ENCODE results near the gene SYCE3.
A peak's percentile ranks its signal among the peaks of the same experiment; 100 is the strongest.
"Not testable (repeated sequence)": the region's sequence is repeated elsewhere in the genome, so short reads cannot be mapped to it uniquely, and the experiment has no call there.

Gene SYCE3, protein sequence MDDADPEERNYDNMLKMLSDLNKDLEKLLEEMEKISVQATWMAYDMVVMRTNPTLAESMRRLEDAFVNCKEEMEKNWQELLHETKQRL

DNA sequence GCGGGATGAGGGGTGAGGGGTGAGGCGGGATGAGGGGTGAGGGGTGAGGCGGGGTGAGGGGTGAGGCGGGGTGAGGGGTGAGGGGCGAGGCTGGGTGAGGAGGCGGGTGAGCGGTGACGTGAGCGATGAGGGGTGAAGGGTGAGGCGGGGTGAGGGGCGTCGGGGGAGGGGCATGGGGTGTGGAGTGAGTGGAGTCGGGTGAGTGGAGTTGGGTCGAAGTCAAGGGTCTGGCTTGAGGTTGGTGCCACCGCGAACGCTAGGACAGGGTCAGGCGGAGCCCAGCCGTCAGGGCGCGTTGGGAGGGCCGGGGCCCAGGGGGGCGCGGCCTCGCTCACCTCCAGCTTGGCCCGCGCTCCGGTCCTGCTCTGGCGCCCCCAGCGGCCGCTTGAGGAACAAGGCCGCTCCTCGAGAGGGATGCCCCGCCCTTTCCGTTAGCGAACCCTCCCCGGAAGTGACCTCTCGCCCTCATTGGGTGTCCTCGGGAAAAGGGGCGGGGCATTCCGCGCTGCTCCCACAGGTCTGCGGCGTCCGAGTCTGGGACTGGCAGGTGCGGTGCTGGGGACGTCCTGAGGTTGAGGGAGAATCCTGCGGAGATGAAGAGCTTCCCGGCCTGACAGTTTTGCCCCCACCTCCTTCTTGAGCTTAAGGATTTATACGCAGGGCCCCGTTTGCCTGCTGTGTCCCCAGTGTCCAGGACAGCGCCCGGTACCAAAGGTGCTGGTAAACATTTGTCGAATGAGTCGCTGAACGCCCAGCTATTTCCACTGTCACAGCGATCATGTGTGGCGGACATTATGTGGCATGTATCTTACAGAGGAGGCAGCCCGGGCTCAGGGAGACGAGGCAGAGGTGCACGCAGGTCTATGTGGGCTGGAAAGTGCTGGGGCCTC lies at the start of gene SYCE3:
Gene SYCE3, minus strand, starts transcription at position 397 of the 890 bp plus-strand sequence. CDS start 6,514 bp downstream, outside the sequence.
- DNase-seq (ENCODE audit: low read depth, low spot score), result peak; percentile 95

DNA sequence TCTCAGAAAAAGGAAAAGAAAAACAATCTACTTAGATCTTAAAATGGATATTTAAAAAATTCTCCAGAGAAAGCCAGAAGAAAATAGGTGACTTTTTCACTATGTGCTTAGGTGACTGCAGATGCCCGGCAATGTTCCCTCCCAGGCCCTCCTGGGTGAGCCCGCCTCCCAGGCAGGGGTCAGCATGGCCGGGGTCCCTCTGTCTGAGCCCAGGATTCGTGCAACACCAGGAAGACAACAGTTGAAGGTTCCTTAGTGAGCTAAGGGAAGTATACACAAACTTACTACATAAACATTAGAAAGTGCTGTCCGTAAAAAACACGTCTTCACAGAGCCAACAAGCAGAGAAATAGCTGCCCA lies 49.4 kb upstream of the SYCE3 start:
- no peak for DNase-seq (ENCODE audit: low read depth, low spot score)

DNA sequence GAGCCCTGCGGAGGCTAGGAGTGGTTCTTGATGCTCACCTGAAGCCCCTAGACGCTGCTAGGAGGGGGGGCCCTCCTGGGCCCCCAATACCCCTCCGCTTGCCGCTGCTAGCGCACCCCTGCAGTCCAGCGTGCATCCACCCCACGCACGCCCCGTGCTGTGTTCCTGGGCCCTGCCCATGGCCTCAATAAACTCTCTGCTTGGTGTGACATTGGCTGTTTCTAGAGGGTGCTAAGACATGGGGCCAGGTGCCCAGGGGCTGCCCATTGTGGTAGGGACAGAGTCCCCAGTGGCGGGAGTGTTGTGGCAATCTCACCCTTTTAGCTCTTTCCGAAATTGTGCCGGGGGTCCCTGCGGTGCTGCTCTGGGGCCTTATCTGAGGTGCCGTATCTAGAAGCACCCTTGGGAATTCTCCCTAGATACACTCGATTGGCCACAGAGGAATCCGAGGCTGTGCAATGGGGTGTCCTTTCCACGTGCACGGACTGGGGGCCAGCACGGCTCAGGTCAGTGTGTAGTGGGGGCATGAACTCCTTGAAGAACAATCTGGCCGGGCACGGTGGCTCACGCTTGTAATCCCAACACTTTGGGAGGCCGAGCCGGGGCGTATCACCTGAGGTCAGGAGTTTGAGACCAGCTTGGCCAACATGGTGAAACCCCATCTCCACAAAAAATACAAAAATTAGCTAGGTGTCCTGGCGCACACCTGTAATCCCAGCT lies 48.8 kb upstream of the SYCE3 start:
- no peak for DNase-seq (ENCODE audit: low read depth, low spot score)

DNA sequence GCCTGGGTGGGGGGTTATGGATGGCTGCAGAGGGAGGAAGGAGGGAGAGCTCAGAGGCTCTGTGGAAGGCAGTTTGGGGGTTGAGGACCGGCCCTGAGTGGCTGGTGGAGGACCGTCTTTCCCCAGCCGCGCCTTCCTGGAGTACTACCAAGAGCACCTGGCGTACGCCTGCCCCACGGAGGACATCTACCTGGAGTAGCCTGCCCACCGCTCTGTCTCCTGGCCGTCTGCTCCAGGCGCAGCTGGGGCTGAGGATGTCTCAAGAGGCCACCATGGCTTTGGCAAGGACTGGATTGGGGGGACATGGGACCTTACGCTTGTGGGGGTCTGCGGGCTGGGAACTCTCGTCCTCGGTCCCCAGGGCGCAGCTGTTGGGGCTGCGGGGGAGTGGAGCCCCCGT lies 47.9 kb upstream of the SYCE3 start:
- DNase-seq (ENCODE audit: low read depth, low spot score), result no peak

DNA sequence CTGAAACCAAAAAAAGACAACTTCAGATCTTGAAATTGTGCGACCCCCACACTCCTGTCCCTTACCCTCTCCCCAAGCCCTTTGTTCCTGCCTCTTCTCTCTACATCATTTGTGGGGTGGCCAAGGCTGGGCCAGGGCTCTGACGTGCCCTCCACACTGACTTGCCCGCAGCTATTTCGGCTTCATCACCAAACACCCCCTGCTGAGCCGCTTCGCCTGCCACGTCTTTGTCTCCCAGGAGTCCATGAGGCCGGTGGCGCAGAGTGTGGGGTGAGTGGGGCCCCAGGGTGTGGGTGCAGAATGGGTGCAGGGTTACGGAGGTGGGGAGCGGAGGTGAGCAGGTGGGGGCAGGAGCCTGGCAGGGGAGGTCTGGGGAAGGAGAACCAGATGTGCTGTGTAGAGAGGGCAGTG lies 47.3 kb upstream of the SYCE3 start:
- no peak for DNase-seq (ENCODE audit: low read depth, low spot score)

DNA sequence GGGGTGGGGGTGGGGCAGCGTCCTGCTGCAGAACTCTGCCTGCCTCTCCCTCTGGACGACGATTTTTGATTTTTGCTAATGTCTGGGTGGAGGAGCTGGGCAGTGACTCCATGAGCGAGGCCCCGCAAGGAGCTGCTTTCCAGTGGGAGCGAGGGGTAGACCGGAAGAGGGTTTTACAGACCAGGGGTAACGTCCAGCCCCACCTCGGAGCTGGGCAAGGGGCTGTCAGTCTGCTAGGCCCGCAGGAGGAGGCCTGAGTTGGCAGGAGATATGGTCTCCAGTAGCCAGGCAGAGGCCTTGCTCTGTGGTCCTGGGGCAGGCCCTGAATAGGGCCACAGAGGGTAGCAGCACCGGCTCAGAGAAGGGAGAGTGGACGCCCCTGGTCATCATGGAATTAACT lies 46.9 kb upstream of the SYCE3 start:
- DNase-seq (ENCODE audit: low read depth, low spot score), result no peak

DNA sequence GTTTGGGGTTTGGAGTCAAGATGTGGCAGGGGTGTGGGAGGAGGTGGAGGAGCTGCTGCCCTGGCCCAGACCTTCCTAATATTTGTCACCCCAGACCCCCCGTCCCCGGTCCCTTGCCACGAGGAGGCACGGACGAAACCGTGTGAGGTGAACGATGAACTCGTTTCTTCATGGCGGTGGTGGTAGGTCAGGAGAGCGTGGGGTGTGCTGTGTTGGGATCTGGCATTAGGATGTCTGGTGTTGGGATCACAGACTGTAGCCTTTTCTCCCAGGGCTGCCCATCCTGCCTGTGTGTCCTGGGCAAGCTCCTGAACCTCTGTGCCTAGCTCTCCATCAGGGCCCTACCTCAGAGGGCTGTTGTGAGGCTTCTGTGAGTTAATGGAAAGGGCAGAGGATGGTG lies 46.3 kb upstream of the SYCE3 start:
- no peak for DNase-seq (ENCODE audit: low read depth, low spot score)

DNA sequence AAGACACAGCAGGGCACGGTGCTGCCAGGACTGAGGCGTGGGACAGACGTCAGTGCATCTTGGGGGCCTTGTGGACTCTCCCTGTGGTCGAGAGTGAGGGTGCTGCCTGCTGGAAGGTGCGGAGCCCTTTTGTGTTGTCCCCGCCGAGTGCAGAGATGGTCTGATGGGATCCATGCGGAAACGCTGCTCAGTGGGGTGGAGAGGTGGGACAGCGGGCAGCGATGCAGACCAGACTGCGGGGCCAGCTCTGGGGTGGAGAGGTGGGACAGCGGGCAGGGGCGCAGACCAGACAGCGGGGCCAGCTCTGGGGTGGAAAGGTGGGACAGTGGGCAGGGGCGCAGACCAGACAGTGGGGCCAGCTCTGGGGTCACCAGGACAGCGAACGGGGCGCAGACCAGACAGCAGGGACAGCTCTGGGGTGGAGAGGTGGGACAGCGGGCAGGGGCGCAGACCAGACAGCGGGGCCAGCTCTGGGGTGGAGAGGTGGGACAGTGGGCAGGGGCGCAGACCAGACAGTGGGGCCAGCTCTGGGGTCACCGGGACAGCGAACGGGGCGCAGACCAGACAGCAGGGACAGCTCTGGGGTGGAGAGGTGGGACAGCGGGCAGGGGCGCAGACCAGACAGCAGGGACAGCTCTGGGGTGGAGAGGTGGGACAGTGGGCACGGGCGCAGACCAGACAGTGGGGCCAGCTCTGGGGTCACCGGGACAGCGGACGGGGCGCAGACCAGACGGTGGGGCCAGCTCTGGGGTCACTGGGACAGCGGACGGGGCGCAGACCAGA lies 45.5 kb upstream of the SYCE3 start:
- not testable (repeated sequence) for DNase-seq (ENCODE audit: low read depth, low spot score)

DNA sequence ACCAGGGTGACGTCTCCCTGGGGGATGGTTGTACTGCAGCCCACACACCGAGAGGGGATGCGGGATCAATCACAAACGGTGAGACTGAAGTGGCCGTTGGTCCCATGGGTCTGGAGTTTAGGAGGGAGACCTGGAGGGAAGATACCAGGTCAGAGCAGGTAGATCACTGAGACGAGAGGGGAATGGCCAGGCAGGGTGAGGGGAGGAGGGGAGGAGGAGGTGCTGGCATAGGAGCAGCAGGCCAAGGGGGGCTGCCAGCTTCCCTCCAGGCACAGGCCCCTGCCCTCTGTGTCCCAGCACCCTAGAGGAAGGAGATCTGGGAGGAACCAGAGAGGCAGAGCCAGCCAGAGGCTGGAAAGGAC lies 44.9 kb upstream of the SYCE3 start:
- no peak for DNase-seq (ENCODE audit: low read depth, low spot score)

DNA sequence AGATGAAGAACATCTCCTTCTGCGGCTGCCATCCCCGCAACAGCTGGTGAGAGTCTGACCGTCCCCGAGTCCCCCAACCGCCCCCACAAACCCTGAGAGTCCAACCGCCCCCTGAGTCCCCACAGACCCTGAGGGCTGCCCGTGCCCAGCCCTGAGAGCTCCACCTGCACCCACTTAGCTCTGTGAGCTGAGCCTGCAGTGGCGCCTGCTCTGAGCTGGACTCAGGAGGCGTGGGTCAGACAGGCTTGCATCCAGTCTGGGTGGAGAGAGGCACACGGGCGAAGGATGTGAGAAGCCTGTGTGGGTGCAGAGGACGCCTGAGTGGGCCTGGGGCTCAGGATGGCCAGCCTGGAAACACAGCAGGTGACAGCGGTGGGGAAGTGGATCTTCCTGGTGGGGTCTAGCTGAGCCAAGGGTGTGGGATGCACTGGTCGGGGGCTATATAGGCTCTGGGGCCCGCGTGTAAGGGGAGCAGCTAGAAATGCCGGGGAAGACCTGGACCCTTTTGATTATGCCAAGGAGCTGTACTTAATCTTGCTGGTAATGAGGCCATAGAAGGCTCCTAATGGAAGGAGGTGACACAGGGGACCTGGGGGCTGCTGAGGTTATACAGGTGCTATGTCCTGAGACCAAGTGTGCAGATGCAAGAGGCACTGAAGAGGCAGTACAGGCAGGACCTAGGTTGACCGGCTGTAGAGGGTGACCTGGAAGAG lies 44.4 kb upstream of the SYCE3 start:
- DNase-seq (ENCODE audit: low read depth, low spot score), result no peak

DNA sequence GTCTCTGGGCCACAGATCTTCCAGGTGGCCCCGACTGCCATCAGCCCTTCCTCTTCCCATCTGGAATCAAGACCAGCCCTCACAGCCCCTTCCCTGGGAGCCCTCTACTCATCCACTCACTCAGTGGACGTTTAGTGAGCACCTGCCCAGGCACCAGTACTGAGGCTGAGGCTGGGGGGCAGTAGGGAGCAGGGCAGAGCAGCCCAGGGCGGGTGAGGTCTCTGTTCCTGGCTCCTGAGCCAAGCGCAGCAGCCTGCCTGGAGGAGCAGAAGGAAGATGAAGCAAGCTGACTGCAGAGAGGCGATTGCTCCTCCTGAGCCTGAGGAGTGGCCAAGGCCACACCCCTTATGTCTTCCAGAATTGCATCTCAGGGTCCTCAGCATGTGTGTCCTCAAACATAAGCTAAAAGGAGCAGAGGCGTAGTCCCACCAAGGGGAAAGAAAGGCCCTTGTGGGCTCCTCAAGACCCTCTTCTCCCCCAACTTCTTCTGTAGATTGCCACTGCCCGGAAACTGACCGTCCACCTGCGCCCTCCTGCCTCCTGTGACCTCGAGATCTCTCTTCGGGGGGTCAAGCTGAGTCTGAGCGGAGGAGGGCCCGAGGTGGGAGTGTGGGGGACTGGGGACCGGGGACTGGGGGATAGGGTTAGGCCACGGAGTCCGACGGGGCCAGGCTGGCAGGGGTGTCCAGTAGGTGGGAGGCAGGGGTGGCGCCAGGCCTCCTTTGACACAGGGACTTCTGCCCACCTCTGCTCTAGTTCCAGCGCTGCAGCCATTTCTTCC lies 43.6 kb upstream of the SYCE3 start:
- no peak for DNase-seq (ENCODE audit: low read depth, low spot score)

DNA sequence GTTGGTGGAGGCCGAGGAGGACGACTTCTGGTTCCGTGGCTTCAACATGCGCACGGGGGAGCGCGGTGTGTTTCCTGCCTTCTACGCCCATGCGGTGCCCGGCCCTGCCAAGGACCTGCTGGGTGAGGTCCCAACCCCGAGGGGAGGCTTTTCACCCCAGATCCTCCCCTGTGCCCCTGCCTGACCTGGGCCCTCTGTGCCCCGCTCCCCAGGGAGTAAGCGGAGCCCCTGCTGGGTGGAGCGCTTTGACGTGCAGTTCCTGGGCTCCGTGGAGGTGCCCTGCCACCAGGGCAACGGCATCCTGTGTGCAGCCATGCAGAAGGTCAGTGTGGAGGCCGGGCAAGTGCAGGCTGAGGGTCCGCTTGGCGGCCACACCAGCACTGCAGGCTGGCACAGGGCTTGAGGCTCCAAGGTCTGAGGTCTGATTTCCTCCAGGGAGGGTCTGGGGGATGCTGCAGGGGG lies 42.9 kb upstream of the SYCE3 start:
- DNase-seq (ENCODE audit: low read depth, low spot score), result no peak

DNA sequence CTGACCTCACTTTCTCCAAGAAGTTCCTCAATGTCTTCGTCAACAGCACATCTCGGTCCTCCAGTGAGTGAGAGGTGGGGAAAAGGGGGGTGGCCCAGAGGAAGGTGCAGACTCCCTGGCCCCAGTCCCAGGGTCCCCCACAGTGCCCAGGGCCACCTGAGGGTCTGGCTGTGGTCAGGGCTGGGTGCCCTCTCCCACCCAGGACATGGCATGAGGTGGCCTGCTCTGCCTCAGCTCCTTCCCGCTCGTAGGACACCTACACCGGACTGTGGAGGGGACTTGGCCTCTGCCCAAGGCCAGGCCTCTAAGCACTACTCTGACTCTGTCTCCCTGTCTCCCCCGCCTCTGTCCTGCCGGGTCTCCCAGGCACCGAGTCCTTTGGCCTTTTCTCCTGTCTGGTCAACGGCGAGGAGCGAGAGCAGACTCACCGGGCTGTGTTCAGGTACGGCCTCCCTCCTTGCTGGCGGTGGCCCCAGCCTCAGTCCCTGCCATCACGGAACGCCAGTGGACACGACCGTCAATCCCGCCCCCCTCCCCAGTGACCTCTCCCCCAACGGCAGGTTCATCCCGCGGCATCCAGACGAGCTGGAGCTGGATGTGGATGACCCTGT lies 42.4 kb upstream of the SYCE3 start:
- no peak for DNase-seq (ENCODE audit: low read depth, low spot score)

DNA sequence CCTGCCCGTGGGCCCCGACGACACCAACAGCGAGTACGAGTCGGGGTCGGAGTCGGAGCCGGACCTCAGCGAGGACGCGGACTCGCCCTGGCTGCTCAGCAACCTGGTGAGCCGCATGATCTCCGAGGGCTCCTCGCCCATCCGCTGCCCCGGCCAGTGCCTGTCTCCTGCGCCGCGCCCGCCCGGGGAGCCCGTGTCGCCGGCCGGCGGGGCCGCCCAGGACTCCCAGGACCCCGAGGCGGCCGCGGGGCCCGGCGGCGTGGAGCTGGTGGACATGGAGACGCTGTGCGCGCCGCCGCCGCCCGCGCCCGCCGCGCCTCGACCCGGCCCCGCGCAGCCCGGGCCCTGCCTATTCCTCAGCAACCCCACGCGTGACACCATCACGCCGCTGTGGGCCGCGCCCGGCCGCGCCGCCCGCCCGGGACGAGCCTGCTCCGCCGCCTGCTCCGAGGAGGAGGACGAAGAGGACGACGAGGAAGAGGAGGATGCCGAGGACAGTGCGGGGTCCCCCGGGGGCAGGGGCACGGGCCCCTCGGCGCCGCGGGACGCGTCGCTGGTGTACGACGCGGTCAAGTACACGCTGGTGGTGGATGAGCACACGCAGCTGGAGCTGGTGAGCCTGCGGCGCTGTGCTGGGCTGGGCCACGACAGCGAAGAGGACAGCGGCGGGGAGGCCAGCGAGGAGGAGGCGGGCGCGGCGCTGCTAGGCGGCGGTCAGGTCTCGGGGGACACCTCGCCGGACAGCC lies 41.7 kb upstream of the SYCE3 start:
- no peak for DNase-seq (ENCODE audit: low read depth, low spot score)

DNA sequence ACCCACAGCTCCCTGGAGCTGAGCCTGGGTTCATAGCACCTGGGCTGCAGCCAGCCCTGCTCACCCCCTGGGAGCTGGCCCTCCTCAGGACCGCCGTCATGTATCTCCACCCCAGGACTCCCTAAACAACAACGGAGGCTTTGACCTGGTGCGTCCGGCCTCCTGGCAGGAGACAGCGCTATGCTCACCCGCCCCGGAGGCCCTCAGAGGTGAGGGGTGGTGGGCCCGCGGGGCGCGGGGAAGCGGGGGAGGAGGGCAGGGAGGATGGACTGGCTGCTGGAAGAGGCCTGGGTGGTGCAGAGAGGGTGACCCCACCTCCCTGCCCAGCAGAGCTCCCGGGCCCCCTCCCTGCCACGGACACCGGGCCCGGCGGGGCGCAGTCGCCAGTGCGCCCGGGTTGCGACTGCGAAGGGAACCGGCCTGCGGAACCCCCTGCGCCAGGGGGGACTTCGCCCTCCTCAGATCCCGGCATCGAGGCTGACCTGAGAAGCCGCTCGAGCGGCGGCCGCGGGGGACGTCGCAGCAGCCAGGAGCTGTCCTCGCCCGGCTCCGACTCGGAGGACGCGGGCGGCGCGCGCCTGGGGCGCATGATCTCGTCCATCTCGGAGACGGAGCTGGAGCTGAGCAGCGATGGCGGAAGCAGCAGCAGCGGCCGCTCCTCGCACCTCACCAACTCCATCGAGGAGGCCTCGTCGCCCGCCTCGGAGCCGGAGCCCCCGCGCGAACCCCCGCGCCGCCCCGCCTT lies 41.0 kb upstream of the SYCE3 start:
- DNase-seq (ENCODE audit: low read depth, low spot score), result no peak

DNA sequence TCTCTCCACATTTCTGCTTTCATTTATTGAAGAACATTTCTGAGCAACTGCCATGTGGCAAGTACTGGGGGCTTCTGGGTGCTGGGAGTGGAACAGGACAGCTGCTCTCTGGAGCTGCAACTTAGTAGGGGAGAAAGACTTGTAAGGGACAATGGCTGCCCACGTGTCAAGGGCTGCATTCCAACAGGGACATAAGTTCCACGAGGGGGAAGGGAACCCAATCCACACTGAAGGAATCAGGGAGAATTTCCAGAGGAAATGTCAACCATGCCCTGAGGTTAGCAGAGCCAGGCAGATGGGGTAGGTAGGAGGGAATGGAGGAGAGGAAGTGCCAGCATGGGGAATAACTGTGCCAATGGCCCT lies 39.6 kb upstream of the SYCE3 start:
- DNase-seq (ENCODE audit: low read depth, low spot score), result no peak

DNA sequence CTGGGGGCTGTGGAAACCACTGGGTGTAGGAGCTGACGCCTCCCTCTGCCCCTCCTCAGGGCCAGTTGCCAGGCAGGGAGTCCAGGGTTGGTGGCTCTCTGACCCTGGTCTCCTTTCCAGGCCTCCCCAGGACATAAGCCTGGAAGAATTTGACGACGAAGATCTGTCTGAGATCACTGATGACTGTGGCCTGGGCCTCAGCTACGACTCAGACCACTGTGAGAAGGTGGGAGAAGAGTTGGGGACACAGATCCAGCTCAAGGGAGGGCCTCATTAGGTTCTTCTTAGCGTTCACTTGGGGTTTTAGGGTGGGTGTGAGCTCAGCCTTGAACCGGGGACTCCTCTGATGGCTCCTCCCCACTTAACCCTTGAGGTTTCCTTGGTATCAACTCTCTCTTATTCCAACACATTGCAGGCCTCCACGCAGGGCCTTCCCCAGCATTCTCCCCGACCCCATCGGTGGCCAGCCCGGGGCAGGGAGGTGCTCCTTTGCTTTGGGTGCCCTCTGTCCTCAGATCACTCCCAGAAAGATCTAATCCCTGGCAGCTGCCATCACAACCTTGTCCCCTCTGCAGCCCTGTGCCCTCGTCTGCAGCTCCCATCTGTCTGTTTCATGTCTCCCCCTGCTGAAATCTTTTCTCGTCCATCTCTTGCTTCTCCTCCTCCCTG lies 39.1 kb upstream of the SYCE3 start:
- DNase-seq (ENCODE audit: low read depth, low spot score), result no peak

DNA sequence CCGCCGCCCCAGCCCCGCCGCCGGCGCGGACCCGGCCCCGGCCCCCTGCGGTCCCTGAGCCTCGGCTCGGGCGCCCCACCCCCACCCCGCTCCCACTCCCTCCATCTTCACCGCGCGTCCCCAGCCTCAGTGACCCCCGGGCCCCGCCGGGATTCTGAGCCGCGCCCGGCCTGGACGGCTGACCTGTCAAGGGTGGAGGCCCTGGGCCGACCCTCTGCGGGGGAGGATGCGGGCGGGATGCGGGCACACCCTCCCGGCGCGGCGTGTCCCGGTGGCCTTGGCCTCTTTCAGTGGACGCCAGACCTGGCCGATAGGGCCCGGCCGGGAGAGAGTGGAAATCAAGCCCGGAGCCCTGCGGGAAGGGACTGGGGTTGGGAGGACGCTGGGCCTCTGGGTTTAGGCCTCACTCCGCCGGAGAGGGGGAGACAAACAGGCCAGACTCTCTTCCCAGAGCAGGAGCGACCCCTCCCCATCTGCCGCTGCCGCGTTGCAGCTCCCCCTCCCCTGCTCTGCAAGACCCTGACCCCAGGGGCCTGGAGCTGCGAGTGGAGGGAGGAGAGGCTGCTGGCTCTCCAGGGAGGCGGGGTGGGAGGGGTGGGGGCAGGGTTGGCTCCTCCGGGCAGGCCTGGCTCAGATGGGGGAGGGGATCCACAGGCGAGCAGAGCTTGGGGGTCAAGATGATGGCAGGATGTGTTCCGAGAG lies 38.4 kb upstream of the SYCE3 start:
- DNase-seq (ENCODE audit: low read depth, low spot score), result no peak
